ENCODE measurements around the gene PACS1. TPM values are rescaled to one million over a fixed set of nuclear protein-coding genes. Genes with fewer than 3 reads are reported as not detected.
A peak's percentile ranks its signal among the peaks of the same experiment; 100 is the strongest.
"Not testable (repeated sequence)": the region's sequence is repeated elsewhere in the genome, so short reads cannot be mapped to it uniquely, and the experiment has no call there.

The PACS1 gene
- total RNA-seq, 2 experiments from 2014 or later: 76.3 to 78.3 TPM

- intact Hi-C loops (cut with micrococcal nuclease): no loop called here
- TF ChIP-seq CTCF (IDR thresholded peaks at IDR 0.05): no peak
- ATAC-seq: no peak
- H3K27me3 Mint-ChIP-seq: no peaks in the 10 kb centered on the region
- POLR2A ChIA-PET: interaction anchor here (1.2 kb wide), 1 partner anchor 27 kb away, joined by 3 read pairs; no protein-coding TSS in a partner anchor
- H3K4me1 Mint-ChIP-seq (ENCODE audit: low read depth): peaks cover 92% of the 10 kb centered on the region
- peaks cover 2% of the 10 kb centered on the region for H3K9me3 Mint-ChIP-seq
- H3K27ac Mint-ChIP-seq: peak overlapping the region; percentile 67
- CTCF ChIA-PET: interaction anchor here (0.9 to 1.5 kb wide), 3 partner anchors 30 to 48 kb away, joined by 3 to 6 read pairs (median 6); no protein-coding TSS in a partner anchor
- DNase-seq: no peak
- H3K4me3 Mint-ChIP-seq: no peak overlapping the region
- peaks cover 22% of the 10 kb centered on the region for H3K36me3 Mint-ChIP-seq (ENCODE audit: low read depth)
Measured at GRCh38 chr11:66111158-66111557, 41.1 kb downstream of the PACS1 start.

- peaks cover 2% of the 10 kb centered on the region for H3K9me3 Mint-ChIP-seq
- ATAC-seq (no peak), DNase-seq (no peak)
- peaks cover 19% of the 10 kb centered on the region for H3K36me3 Mint-ChIP-seq (ENCODE audit: low read depth)
- peak overlapping the region; percentile 58 for H3K27ac Mint-ChIP-seq
- TF ChIP-seq CTCF (IDR thresholded peaks at IDR 0.05): no peak
- no peaks in the 10 kb centered on the region for H3K27me3 Mint-ChIP-seq
- ChIA-PET CTCF (interaction anchor here (1.4 kb wide), 1 partner anchor 44 kb away, joined by 6 read pairs; no protein-coding TSS in a partner anchor), POLR2A (interaction anchor here (1.2 kb wide), 1 partner anchor 28 kb away, joined by 3 read pairs; no protein-coding TSS in a partner anchor)
- peaks cover 95% of the 10 kb centered on the region for H3K4me1 Mint-ChIP-seq (ENCODE audit: low read depth)
- no peak overlapping the region for H3K4me3 Mint-ChIP-seq
- intact Hi-C loops (cut with micrococcal nuclease): no loop called here
Measured at GRCh38 chr11:66112041-66112491, 42.0 kb downstream of the PACS1 start.

GRCh38 chr11:66112601-66113499 lies 42.8 kb downstream of the PACS1 start:
- H3K9me3 Mint-ChIP-seq: no peaks in the 10 kb centered on the region
- intact Hi-C loops (cut with micrococcal nuclease): no loop called here
- CTCF ChIA-PET: interaction anchor here (0.9 to 1.4 kb wide), 4 partner anchors 13 to 109 kb away, joined by 3 to 7 read pairs (median 3); no protein-coding TSS in a partner anchor

GRCh38 chr11:66114957-66115356 lies 44.9 kb downstream of the PACS1 start:
- intact Hi-C loops (cut with micrococcal nuclease); H3K9me3 Mint-ChIP-seq; H3K36me3 Mint-ChIP-seq (ENCODE audit: low read depth); DNase-seq; ATAC-seq; H3K27me3 Mint-ChIP-seq: not testable (repeated sequence)
- Mint-ChIP-seq H3K4me1 (ENCODE audit: low read depth) (peaks cover 92% of the 10 kb centered on the region), H3K4me3 (peak overlapping the region; percentile 69), H3K27ac (peak overlapping the region; percentile 91)
- ChIA-PET CTCF (interaction anchor here (1.1 to 2.3 kb wide), 5 partner anchors 19 to 109 kb away, joined by 3 to 19 read pairs (median 3); partner anchors contain the start of gene PACS1), POLR2A (interaction anchor here (1.0 to 1.9 kb wide), 6 partner anchors 10 to 225 kb away, joined by 3 to 8 read pairs (median 4); partner anchors contain the start of gene CCDC85B)

More at GRCh38 chr11:66112601-66113499, 42.8 kb downstream of the PACS1 start:
- no peak for TF ChIP-seq CTCF (IDR thresholded peaks at IDR 0.05)
- H3K27me3 Mint-ChIP-seq: no peaks in the 10 kb centered on the region
- H3K27ac Mint-ChIP-seq: peak overlapping the region; percentile 88
- H3K36me3 Mint-ChIP-seq (ENCODE audit: low read depth): peaks cover 11% of the 10 kb centered on the region
- DNase-seq (no peak), ATAC-seq (no peak)
- POLR2A ChIA-PET: interaction anchor here (1.1 kb wide), 1 partner anchor 41 kb away, joined by 3 read pairs; no protein-coding TSS in a partner anchor
- H3K4me1 Mint-ChIP-seq (ENCODE audit: low read depth): peaks cover 94% of the 10 kb centered on the region
- H3K4me3 Mint-ChIP-seq: peak overlapping the region; percentile 45

GRCh38 chr11:66115638-66116301 lies 45.7 kb downstream of the PACS1 start:
- Mint-ChIP-seq H3K9me3 (no peaks in the 10 kb centered on the region), H3K4me1 (ENCODE audit: low read depth) (peaks cover 90% of the 10 kb centered on the region), H3K4me3 (peak overlapping the region; percentile 69), H3K27ac (peak overlapping the region; percentile 91), H3K27me3 (no peaks in the 10 kb centered on the region), H3K36me3 (ENCODE audit: low read depth) (peaks cover 3% of the 10 kb centered on the region)
- CTCF ChIA-PET: interaction anchor here (1.1 to 2.3 kb wide), 6 partner anchors 11 to 108 kb away, joined by 3 to 19 read pairs (median 8); partner anchors contain the start of gene PACS1
- peak; percentile 72 for ATAC-seq
- intact Hi-C loops (cut with micrococcal nuclease): no loop called here
- TF ChIP-seq CTCF (IDR thresholded peaks at IDR 0.05): no peak
- POLR2A ChIA-PET: interaction anchor here (0.8 to 1.9 kb wide), 9 partner anchors 8 to 226 kb away, joined by 3 to 8 read pairs (median 4); partner anchors contain the start of genes CCDC85B and PACS1
- no peak for DNase-seq

Measured in activated CD8-positive, alpha-beta T cell treated with anti-CD3 and anti-CD28 coated beads for 36 hours (primary cell).